GM12878 (cell line): ENCODE results near the gene SLC4A5.

ENCODE experiments used
- POLR2AphosphoS5 ChIP-seq: IDR thresholded peaks from 2 replicates; pipeline ENCODE4 v1.6.1; 2011; ENCODE audit warnings: mild to moderate bottlenecking, low read length, inconsistent platforms
- SRF ChIP-seq, 2 experiments: IDR thresholded peaks; 2 replicates each; pipeline ENCODE4 v1.6.1; 2011; ENCODE audit warnings: low read depth in 2 of 2, low read length in 2 of 2, mild to moderate bottlenecking in 1 of 2, moderate library complexity in 1 of 2
- TF ChIP-seq, protein P1 (sequence below), 3 experiments: IDR thresholded peaks in 2 of 3; conservative IDR thresholded peaks in 1 of 3; 2 replicates each; pipeline ENCODE4 v1.5.1; 2011; ENCODE audit warnings: low read depth in 3 of 3, low read length in 3 of 3, mild to moderate bottlenecking in 3 of 3, control low read depth in 2 of 3, moderate library complexity in 2 of 3, inconsistent platforms in 1 of 3, mixed read lengths in 1 of 3; ENCODE audit not compliant: control insufficient read depth in 2 of 3, insufficient read depth in 1 of 3; ENCODE audit errors: extremely low read depth in 1 of 3

DNA sequence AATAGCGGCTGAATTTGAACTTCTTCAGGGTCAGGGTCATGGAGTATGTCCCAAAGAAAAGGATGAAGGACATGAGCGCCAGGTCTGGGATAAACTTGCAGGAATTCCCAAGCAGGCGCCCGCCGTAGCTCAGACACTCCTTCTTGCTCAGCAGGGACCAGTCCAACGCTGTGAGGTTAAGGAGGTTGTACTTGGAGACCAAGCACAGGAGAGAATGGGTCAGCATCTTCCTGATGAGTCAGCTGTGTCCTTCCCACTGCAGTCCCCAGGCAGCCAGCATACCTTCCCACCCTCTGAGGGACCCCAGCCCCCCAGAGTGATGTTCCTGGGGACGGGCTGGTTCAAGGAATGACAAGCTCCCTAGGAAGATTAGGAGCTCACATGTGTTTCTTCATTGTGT is 103.9 kb downstream of the SLC4A5 start:
- TF ChIP-seq, protein P1, sequence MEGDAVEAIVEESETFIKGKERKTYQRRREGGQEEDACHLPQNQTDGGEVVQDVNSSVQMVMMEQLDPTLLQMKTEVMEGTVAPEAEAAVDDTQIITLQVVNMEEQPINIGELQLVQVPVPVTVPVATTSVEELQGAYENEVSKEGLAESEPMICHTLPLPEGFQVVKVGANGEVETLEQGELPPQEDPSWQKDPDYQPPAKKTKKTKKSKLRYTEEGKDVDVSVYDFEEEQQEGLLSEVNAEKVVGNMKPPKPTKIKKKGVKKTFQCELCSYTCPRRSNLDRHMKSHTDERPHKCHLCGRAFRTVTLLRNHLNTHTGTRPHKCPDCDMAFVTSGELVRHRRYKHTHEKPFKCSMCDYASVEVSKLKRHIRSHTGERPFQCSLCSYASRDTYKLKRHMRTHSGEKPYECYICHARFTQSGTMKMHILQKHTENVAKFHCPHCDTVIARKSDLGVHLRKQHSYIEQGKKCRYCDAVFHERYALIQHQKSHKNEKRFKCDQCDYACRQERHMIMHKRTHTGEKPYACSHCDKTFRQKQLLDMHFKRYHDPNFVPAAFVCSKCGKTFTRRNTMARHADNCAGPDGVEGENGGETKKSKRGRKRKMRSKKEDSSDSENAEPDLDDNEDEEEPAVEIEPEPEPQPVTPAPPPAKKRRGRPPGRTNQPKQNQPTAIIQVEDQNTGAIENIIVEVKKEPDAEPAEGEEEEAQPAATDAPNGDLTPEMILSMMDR (IDR thresholded peaks at IDR 0.05 in 2 of 3, conservative IDR thresholded peaks at IDR 0.05 in 1 of 3; ENCODE audit: control insufficient read depth in 2 of 3, extremely low read depth in 1 of 3, insufficient read depth in 1 of 3, low read depth in 3 of 3, low read length in 3 of 3) = no peak
- no peak for TF ChIP-seq SRF (IDR thresholded peaks at IDR 0.05; ENCODE audit: low read depth in 2 of 2, low read length in 2 of 2)
- no peak for TF ChIP-seq POLR2AphosphoS5
